ENCODE data around the gene SNED1.

The SNED1 gene

GRCh38 chr2:240997856-240998705, at the start of gene SNED1:
TSS of gene SNED1 (plus strand) at chr2:240998618. CDS start at chr2:240998838, 220 bp downstream.
- DNase-seq (ENCODE audit: low read depth in 1 of 2, low spot score in 1 of 2) = no peak

GRCh38 chr2:240948905-240949790, 49.3 kb upstream of the SNED1 start:
- no peak for DNase-seq (ENCODE audit: low read depth in 1 of 2, low spot score in 1 of 2)

DNA sequence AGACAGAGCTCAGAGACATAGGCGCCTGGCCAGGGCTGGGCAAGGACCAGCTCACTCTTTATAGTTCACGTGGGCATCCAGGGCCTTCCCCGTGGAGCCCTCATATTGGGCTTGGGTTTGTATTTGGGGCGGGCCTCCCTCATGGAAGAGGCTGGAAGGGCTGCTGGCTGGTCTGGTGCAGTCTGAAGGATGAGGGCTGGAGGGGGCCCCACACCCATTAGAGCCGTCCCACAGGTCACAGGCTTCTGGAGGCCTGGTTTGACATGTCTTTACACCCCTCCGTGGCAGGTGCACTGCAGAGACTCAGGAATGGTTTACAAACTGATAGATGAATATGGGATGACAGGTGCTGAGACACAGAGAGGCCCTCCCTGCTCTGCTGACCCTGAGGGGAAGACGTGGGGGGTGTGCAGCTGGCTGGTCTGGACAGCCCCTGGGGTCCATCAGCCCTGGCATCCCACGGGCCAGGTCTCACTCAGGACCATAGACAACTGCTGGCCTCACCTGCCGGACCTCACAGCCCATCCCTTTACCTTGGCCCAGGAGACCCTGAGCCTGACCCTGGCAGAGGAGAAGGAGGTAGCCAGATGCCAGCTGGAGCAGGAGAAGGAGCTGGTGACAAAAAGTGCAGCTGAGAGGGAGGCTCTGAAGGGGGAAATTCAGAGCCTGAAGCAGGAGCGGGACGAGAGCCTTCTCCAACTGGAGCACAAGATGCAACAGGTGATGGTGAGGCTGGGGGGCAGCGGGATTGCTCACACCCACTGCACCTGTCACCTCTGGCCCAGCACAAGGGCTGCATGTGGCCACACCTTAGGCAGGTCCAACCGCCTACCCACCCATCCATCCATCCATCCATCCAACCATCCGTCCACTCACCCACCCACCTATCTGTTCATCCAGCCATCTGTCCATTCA, 48.4 kb upstream of the SNED1 start:
- DNase-seq (ENCODE audit: low read depth in 1 of 2, low spot score in 1 of 2) = no peak

DNA sequence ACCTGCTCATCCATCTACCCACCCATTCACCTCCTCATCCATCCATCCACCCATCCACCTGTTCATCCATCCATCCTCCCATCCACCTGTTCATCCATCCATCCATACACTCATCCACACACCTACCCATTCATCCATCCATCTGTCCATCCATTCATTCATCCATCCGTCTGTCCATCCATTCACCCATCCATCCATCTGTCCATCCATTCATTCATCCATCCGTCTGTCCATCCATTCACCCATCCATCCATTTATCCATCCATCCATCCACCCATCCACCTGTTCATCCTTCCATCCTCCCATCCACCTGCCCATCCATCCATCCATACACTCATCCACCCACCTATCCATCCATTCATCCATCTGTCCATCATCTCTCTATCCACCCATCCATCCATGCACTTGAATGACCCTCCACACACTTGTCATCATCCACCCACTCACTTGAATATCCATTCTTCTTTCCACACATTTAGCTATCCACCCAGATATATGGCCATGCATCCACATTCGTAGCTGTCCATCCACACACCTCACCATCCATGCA, 47.3 kb upstream of the SNED1 start:
- no peak for DNase-seq (ENCODE audit: low read depth in 1 of 2, low spot score in 1 of 2)

- DNase-seq (ENCODE audit: low read depth in 1 of 2, low spot score in 1 of 2) = no peak
Measured at GRCh38 chr2:240952496-240953246, 45.7 kb upstream of the SNED1 start.

DNA sequence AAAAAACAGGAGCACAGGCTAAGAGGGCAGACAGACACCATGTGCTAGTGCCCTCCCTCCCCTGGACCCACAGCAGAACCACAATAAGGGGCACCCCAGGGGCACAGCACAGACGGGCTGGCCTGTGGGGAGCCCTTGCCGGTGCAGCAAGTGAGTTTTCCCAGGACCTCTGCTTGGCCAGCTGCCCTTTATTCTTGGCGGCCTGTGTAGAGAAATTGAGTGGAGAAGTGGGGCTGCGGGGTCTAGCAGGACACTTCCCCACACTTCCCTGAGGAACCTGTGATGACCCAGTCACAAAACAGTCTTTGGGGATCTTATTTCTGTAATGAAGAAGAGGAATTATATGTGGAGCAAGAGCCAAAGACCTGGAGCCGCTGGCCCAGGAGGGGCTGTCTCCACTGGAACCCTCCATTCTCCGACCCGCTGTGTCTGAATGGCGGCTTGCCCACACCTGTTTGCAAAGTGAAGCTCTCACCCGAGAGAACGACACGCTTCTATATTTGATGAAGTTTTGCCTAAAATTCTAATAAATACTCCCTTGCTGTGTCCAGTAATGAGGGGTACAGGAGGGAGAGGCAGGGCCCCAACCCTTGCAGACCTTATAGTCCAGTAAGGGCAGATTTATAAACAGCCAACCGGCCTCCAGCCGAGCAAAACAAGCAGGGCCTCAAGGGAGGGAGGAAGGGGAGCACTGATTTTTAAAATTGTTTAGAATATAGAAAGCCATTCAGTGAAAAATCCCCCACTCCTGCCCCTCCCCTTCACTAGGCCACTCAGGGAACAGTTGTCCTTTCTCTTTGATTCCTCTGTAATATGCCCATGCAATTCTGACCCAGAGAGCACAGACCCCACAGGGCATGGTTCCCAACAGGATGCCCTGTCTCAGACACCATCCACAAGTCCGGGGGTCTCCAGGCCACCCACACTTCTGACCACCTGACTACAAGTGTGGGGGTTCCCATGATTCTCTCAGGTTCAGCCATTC, 44.7 kb upstream of the SNED1 start:
- no peak for DNase-seq (ENCODE audit: low read depth in 1 of 2, low spot score in 1 of 2)

- DNase-seq (ENCODE audit: low read depth in 1 of 2, low spot score in 1 of 2) = no peak
Measured at GRCh38 chr2:240954436-240955305, 43.7 kb upstream of the SNED1 start.

GRCh38 chr2:240955306-240956170, 42.9 kb upstream of the SNED1 start:
- no peak for DNase-seq (ENCODE audit: low read depth in 1 of 2, low spot score in 1 of 2)

- no peak for DNase-seq (ENCODE audit: low read depth in 1 of 2, low spot score in 1 of 2)
Measured at GRCh38 chr2:240956171-240956934, 42.1 kb upstream of the SNED1 start.

DNA sequence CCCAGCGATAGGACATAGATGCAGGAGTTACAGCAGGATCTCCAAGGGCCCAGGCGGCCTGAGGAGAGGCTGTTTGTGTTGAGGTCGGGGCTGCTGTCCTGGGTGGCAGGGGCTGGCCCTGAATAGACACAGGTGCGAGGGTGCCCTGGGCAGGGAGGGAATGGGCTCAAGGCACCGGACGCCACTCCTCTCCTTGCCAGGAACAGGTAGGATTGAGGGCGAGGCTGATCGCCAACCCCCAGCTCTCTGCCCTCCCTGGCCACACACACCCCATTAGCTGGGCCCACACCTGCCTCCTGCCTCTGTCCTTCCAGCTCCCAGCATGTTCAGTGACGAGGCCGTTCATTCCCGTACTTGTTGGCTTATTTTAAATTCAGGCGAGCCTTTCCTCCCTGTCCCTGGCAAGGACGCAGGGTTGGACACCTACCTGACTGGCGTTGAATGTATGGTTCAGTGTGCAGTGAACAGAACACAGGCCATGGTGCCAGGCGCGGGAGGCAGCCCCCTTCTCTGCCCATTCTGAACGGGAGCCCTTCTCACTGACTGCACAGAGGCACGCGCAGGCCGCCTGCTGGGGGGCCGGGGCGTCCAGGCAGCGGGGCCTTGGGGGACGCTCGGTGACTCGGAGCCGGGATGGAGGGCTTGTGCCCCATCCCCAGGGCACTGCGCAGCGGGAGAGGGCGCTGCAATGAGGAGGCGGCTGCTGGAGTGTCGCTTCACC, 41.3 kb upstream of the SNED1 start:
- no peak for DNase-seq (ENCODE audit: low read depth in 1 of 2, low spot score in 1 of 2)

DNA sequence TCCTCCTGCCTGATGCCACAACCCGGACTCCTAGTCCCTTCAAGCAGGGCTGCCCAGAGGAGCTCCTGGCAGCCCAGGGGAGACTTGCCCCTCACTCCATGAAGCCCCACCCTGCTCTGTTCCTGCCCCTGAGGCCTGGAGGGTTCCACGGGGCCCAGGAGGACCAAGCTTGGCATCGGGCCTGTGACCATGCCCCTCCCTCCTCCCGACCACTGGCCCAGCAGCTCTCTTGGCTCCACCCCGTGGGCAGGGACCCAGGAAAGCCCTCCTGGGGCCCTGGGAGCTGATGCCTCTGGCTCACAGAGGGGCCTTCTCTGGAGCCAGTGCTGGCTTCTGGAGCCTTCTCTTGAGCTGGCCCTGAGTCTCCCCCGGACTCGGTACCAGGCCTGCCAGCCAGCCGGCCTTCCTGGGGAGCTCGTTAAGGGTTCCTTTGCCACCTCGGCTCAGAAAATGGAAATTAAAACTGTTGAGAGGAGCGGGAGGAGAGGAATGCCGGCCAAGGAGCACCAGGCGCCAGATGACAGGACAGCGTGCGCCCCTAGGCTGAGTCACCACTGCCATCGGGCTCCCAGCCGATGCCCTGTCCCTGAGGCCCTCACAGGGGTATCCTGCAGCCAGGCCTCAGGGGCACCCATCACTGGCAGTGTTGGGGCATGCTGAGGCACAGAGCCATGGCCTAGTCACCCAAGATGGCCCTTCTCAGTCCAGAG, 40.6 kb upstream of the SNED1 start:
- DNase-seq (ENCODE audit: low read depth in 1 of 2, low spot score in 1 of 2) = no peak

- DNase-seq (ENCODE audit: low read depth in 1 of 2, low spot score in 1 of 2) = no peak
Measured at GRCh38 chr2:240958366-240959213, 39.8 kb upstream of the SNED1 start.

- no peak for DNase-seq (ENCODE audit: low read depth in 1 of 2, low spot score in 1 of 2)
Measured at GRCh38 chr2:240959214-240959940, 39.0 kb upstream of the SNED1 start.
